ENCODE measurements around the gene TREM1.
"Not testable (repeated sequence)": the region's sequence is repeated elsewhere in the genome, so short reads cannot be mapped to it uniquely, and the experiment has no call there.

The TREM1 gene

DNA sequence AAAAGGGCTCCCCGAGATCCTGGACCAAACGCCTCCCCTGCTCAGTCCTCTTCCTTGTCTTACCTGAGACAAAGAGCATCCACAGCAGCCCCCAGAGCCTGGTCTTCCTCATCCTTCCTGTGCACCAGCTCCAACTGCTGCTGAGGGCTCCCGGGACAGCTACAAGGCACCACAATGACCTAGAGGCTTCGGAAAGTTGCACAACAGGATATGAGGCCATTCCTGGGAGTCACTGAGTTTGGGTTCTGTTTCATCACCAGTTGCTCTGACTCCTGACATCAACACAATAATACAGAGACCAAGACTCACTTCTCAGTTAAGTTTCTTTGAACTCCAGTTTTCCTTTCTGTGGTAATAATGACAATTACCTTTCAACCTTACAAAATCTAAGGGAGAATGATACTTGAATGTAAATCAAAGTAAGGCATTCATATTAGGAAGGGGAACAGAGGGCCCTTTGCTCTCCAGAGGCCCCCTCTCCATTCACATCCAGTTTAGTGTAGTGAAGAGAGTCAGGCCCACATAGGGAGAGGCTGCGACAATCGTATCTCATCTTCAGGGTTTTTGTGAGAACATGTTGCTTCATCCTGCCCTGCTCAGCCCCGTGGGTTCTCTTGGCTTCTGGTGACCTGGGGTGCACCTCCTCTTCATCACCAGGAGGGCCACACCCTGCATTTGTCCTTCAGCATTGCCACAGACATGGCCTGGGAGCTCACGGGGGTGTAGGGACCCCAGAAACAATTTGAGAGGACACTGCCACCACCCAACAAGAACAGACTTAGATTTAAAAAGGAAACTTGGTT lies at the start of gene TREM1:
TSS of gene TREM1 (minus strand) at position 139 of the 803 bp plus-strand sequence. CDS start at position 112, 27 bp downstream.
- no peak for DNase-seq

DNA sequence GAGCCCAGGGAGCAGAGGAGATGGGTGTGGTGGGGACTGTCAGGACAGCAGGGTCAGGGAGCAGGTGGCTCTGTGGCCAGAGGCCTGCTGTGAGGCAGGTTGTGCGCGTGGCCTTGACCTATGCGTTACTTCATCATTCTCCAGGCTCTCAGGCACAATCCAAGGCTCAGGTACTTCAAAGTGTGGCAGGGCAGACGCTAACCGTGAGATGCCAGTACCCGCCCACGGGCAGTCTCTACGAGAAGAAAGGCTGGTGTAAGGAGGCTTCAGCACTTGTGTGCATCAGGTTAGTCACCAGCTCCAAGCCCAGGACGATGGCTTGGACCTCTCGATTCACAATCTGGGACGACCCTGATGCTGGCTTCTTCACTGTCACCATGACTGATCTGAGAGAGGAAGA lies 49.5 kb upstream of the TREM1 start:
- DNase-seq: no peak

- DNase-seq: no peak
These were observed 48.8 kb upstream of the TREM1 start, which contains the start of gene NCR2 for GRCh38 chr6:41335296-41335695. NCR2 (plus strand) TSS chr6:41335608; CDS start chr6:41335877, 269 bp downstream.

DNA sequence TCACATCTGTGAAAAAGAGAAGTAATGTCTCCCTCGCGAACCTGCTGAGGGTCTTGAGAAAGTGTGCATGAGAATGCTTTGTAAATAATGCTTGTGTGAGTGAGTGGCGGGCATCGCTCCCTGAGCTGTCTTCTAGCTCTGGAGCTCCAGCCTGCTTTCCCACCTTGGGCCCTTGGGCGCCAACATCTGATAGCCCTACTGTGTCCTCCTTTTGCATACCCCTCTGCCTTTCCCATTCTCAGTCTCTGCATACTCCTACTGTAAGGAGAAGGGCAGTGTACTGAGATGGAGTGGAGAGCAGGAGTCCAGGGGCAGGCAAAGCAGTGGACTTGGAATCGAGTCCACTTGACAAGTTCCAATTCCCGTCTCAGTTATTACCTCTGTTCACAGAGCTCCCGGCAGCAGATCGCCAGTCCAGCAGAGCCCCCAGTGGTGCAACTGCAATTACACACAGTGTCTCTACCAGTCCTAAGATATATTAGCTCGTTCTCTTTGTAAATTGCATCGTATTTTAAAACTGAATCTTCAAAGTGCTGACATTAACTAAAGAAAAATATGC lies 48.1 kb upstream of the TREM1 start:
- DNase-seq: no peak

DNA sequence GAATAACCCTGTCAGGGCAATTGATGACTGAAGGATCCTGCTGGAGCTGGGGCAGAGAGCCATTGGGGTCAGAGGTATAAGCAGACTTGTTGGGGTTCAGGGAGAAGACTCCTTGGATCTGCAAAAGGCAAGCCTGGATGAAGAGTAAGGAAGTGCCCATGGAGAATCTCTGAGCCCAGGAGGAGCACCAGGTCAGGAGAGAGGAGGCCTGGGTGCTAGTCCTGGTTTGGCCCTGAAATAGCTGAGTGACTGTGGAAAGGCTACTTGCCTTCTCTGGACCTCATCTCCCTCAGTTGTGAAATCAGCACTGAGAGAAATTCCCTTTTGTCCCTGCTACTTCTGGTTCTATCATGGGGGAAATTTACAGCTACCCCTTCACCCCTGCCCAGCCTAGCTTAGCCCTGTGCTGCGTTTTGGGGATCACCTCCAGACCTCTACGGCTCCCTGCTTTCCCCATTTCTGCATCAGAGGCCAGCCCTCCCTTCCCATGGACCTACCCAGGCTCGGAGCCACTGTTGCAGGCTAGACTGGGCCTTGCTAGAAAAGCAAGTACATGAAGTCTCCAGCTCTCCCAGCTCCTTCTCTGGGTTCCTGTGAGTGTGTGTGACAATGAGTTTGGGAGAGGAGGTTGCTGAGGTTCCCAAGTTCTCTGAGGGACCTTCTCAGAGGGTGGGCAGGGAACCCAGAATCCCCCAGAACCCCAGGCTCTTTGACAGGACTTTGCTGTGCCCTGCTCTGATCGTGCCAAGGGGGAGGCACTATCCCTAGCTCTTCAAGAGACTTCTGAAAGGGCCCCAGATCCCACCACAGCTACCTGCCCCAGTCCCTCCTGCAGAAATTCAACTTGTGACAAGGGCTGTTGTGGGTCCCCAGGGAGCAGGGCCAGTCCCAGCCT lies 46.6 kb upstream of the TREM1 start:
- no peak for DNase-seq

- no peak for DNase-seq
These were observed 45.8 kb upstream of the TREM1 start for GRCh38 chr6:41332241-41332640.

DNA sequence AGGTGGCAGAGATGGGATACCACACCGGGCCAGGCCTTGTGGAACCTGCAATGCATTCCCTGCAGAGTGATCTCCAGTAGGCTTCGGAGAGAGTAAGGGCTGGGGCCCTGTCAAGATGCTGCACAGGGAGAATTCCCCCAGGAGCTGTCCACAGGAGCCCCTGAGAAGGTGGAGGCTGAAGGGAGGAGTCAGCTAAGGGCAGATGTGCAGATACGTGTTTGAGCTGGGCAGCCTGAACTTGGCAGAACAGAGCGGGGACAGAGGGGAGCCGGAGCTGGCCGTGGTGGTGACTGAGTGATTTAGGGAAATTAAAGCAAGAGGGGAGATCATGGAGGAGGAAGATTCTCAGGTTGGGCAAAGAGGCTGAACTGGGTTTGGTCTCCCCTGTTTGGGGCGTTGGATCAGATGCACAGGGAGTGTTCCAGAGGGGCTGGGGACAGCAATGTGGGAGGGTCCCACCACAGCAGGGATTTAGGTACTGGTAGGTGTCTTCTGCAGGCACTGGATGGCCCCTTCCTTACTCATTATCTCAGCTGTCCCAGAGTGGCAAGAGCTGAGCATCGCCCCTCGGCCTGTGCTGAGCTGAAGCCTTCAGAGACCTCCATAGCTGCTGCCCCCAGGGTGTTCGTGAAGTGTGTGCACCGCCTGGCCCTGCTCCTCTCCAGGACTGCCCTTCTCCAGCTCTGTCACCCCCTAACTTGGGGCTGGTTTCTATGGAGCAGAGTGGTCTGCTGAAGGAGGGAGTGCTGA lies 45.1 kb upstream of the TREM1 start:
- DNase-seq: no peak

GRCh38 chr6:41327177-41327576 lies 40.7 kb upstream of the TREM1 start:
- DNase-seq: no peak

DNA sequence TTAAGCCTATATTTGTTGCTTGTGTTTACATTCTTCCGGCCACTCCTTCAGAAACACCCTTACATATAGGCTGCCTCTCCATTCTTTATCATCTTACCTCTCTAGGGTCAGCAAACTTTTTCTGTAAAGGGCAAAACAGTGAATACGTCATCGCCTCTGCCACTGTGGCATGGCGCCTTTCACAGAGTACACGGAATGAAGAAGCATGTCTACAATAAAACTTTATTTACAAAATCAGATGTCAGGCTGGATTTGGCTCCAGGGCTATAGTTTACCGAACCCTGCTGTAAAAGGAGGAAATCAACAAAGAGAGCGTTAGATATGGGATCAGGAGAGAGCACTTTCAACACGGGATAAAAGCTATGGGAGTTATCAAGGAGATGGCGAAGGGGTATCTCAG lies 39.6 kb upstream of the TREM1 start:
- DNase-seq: no peak

DNA sequence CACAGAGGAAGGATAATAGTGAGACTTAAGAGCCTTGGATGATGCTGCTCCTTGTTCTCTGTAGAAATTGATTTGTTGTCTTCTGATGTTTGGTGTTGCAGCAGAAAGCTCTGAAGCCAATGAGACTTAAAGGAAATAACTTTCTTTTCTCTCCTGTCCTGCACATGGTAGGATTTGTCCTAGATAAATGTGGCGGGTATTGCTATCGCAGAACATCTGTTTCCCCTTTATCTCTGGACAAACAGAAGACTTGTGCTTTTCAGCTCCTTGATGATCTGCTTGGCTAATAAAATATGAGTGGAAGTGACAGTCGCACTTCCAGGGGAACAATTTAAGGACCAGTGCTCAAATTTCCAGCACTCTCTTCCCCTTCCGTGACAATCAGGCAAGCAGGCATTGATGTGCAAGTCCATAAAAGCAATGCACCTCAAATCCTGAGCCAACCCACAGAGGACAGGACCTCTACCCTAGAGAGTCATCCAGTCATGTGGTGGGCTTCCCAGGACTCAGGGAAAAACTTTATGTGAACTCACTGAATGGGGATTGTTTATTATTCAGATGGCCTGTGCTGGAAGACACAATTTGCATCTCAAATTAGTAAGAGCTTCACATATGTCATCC lies 39.1 kb upstream of the TREM1 start:
- DNase-seq: no peak

- DNase-seq: no peak
These were observed 34.7 kb upstream of the TREM1 start for GRCh38 chr6:41321183-41321582.

GRCh38 chr6:41318654-41319565 lies 32.4 kb upstream of the TREM1 start:
- peak; percentile 65 for DNase-seq

DNA sequence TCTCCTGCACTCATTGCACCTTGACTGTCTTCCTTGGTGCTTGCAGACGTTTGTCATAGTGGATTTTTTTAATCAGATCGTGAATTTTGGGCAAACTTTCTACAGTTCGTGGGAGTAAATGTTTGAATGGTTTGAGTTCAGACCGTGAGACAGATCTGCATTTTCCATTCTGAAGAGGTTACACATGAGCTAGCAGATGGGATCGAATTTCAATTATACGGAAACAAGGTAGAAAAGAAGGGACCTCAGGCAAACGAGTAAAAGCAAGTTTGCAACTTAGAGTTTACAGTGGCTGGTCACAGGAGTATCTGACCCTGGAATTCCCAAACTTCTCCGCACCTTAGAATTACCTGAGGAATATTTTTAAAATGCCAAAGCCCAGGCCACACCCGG lies 31.8 kb upstream of the TREM1 start:
- DNase-seq: no peak

DNA sequence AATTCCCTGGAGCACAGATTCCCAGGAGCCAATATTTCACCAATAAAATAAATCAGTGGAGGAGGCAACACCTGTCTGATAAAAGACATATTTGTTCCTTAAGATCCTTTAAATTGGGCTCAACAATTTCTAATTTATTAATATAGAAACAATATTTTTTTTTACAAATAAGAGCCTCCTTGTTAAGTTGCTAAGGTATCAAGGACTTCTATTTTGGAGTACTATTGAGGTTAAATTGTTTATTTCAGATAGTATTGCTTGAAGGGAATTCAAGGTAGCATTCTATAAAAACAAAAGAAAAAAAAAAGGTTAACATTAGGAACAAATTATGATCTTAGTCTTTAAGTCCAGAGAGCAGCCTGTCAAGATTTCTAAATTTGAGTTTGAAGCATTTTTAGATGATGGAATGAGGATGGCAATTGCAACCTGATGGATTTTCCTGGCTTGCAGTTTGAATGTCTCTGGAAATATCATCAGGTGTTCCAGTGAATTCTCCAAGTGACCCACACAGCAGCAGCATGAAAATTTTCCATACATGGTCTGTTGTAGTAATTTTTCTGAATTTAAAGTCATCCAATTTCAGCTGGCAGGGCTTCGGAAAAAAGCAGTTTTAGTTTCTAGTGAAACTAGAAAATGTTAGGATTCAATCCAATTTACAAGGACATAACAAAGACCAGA lies 29.6 kb upstream of the TREM1 start:
- no peak for DNase-seq

DNA sequence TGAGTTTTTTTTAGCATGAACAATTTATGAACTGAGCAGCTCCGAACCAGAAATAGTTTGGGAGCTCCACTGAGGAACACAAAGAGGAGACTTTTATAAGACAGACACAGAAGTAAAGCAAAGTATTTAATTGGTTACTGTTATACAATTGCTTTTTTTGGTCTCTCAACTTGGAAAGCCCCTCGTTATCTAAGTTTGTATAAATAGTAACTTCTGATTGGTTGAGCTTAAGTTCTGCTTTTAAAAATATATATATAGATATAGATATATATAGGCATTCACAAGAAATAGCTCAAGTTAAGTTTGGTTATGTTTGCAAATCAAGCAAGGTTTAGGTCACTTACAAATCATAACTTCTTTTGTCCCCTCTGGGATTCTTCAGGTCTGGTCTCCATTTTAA lies 28.7 kb upstream of the TREM1 start:
- DNase-seq: no peak

DNA sequence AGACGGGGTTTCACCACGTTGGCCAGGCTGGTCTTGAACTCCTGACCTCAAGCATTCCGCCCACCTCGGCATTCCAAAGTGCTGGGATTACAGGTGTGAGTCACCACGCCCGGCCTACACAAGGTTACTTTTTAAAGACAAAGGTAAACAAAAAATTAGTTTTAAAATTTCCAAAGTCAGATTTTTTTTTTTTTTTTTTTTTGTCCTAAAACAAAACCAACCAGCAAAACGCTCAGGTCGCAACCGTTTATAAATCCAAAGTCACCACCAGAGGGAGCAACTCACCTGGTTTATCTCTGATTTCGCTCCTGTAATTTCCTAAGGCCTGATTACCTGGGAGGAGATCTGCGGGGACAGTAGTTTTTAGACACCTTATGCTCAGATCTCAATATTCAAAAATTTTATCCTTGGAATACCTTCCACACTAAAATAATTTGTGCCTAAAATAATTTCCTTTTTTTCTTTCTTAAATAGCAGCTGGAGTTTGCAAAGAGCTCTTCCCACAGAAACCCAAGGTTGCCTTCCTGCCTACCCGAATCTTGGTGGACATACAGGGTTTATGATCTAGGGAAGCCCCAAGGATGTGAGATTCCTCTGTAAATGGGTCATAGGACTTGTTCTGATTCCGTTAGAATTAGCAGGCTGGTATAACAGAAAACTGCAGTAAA lies 19.8 kb upstream of the TREM1 start:
- DNase-seq: no peak

GRCh38 chr6:41302638-41303037 lies 16.2 kb upstream of the TREM1 start:
- no peak for DNase-seq

- no peak for DNase-seq
These were observed 12.5 kb upstream of the TREM1 start for GRCh38 chr6:41298785-41299502.

DNA sequence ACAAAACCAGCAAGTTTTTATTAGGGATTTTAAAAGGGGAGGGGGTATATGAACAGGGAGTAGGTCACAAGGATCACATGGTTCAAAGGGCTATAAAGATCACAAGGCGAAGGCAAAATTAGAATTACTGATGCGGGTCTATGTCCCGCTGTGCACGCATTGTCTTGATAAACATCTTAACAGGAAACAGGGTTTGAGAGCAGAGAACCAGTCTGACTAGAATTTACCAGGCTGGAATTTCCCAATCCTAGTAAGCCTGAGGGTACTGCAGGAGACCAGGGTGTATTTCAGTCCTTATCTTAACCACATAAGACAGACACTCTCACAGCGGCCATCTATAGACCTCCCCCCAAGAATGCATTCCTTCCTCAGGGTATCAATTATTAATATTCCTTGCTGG lies 10.8 kb upstream of the TREM1 start:
- not testable (repeated sequence) for DNase-seq
